Hepatocyte (in vitro differentiated cells): ENCODE data around the gene SNX21. TPM values are rescaled to one million over a fixed set of nuclear protein-coding genes. Genes with fewer than 3 reads are reported as not detected.
A peak's percentile ranks its signal among the peaks of the same experiment; 100 is the strongest.

Experiments
- DNase-seq: peaks from one replicate; pipeline ENCODE4 v3.0.0-alpha.2; 2016; ENCODE audit warnings: low spot score
- H2AFZ ChIP-seq: fragments of 200-600 bp; sonication (generic); 2 replicates; pipeline ENCODE4 v1.6.0; 2016; ENCODE audit warnings: antibody characterized with exemption, mild to moderate bottlenecking
- H3K27ac ChIP-seq: fragments of 200-600 bp; sonication (generic); 2 replicates; pipeline ENCODE4 v1.5.1; 2016; ENCODE audit warnings: mild to moderate bottlenecking
- H3K27me3 ChIP-seq: fragments of 200-600 bp; sonication (generic); 2 replicates; pipeline ENCODE4 v1.6.1; 2016
- H3K36me3 ChIP-seq: fragments of 200-600 bp; sonication (generic); replicated peaks from 2 replicates; pipeline ENCODE4 v1.5.1; 2016; ENCODE audit warnings: low read depth; ENCODE audit not compliant: insufficient read depth
- H3K4me1 ChIP-seq: fragments of 200-600 bp; sonication (generic); 2 replicates; pipeline ENCODE4 v1.5.1; 2016; ENCODE audit warnings: mild to moderate bottlenecking, moderate library complexity; ENCODE audit not compliant: insufficient read depth
- H3K4me2 ChIP-seq: fragments of 200-600 bp; sonication (generic); 2 replicates; pipeline ENCODE4 v1.6.0; 2016
- H3K4me3 ChIP-seq: fragments of 200-600 bp; sonication (generic); 2 replicates; pipeline ENCODE4 v1.5.1; 2016; ENCODE audit warnings: mild to moderate bottlenecking
- H3K79me2 ChIP-seq: fragments of 200-600 bp; sonication (generic); 2 replicates; pipeline ENCODE4 v1.6.0; 2017; ENCODE audit warnings: mild to moderate bottlenecking
- H3K9me2 ChIP-seq: fragments of 200-600 bp; sonication (generic); replicated peaks from 2 replicates; pipeline ENCODE4 v1.6.0; 2017; ENCODE audit warnings: mild to moderate bottlenecking; ENCODE audit not compliant: insufficient read depth
- H3K9me3 ChIP-seq: fragments of 200-600 bp; sonication (generic); 2 replicates; pipeline ENCODE4 v1.5.1; 2016; ENCODE audit warnings: low read depth, mild to moderate bottlenecking
- H4K20me1 ChIP-seq: fragments of 200-600 bp; sonication (generic); 2 replicates; pipeline ENCODE4 v1.6.0; 2016; ENCODE audit warnings: mild to moderate bottlenecking; ENCODE audit not compliant: insufficient read depth, poor library complexity, severe bottlenecking
- EZH2 ChIP-seq: fragments of 200-600 bp; sonication (generic); IDR thresholded peaks from 2 replicates; pipeline ENCODE4 v1.6.1; 2016; ENCODE audit warnings: antibody characterized with exemption, mild to moderate bottlenecking, borderline replicate concordance
- EZH2phosphoT487 ChIP-seq: fragments of 200-600 bp; sonication (generic); IDR thresholded peaks from one replicate; pipeline ENCODE4 v1.6.1; 2018; ENCODE audit warnings: antibody characterized with exemption, mild to moderate bottlenecking, low read depth, moderate library complexity; ENCODE audit not compliant: unreplicated experiment, severe bottlenecking
- WGBS: methylation state at CpG from one replicate; pipeline ENCODE4 v1.1.6; 2016; ENCODE audit warnings: low lambda C conversion rate; ENCODE audit errors: missing lambda C conversion rate; 5-methylcytosine and 5-hydroxymethylcytosine counted together
- polyA plus RNA-seq: library from polyadenylated mRNA; unstranded; fragments of >200 nt; fragmentation: Nextera tagmentation; extraction: Ambion mirVana; gene quantifications from 2 replicates; pipeline ENCODE4 v1.2.1, GENCODE V29; 2016
- total RNA-seq: library from RNA; depleted of rRNA; stranded (reverse); fragments of >200 nt; gene quantifications from 2 replicates; pipeline ENCODE4 v1.2.3, GENCODE V29; 2014
- TF ChIP-seq, protein P1 (sequence below): fragments of 200-600 bp; sonication (generic); IDR thresholded peaks from 2 replicates; pipeline ENCODE4 v1.5.1; 2016; ENCODE audit warnings: antibody characterized with exemption, mild to moderate bottlenecking; ENCODE audit not compliant: poor library complexity

The SNX21 gene
- total and polyA plus RNA-seq, 2 experiments from 2014 or later: 30.0 to 32.1 TPM

DNA sequence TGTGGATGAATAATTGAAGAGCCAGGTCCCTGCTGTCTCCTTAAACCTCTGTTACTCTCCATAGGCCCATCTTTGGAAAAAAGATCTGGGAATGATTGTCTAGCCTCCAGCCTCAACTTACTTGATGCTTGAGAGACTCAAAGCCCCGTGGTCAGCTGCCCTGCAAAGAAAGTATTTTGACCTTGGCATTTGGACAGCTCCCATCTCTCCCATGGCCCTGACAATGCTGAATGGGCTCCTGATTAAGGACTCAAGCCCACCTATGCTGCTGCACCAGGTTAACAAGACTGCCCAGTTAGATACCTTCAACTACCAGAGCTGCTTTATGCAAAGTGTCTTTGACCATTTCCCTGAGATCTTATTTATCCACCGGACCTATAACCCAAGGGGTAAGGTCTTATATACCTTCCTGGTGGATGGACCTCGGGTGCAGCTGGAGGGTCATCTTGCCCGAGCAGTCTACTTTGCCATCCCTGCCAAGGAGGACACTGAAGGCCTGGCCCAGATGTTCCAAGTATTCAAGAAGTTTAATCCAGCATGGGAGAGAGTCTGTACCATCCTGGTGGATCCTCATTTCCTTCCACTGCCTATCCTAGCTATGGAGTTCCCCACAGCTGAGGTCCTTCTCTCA, 49.0 kb downstream of the SNX21 start:
- no peaks in the 10 kb centered on the region for H3K9me2 ChIP-seq
- no peaks in the 10 kb centered on the region for H3K36me3 ChIP-seq

DNA sequence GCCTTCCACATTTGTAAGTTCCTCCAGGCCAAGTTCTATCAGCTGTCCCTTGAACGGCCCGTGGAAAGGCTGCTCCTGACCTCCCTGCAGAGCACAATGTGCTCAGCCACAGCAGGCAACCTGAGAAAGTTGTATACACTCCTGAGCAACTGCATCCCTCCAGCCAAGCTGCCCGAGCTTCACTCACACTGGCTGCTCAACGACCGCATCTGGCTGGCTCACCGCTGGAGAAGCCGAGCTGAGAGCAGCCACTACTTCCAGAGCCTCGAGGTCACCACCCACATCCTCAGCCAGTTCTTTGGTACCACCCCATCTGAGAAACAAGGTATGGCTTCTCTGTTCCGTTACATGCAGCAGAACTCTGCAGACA, 49.5 kb downstream of the SNX21 start:
- no peak overlapping the region for H3K4me2 ChIP-seq
- 93% methylated on average over 9 of the region's 9 CpGs for WGBS
- peaks cover 16% of the 10 kb centered on the region for H3K79me2 ChIP-seq
- H4K20me1 ChIP-seq: no peaks in the 10 kb centered on the region
- H3K36me3 ChIP-seq: no peaks in the 10 kb centered on the region
- H3K4me1 ChIP-seq: peaks cover 20% of the 10 kb centered on the region
- H3K27ac ChIP-seq: no peak overlapping the region
- no peaks in the 10 kb centered on the region for H3K9me3 ChIP-seq
- H3K4me3 ChIP-seq: no peak overlapping the region
- no peaks in the 10 kb centered on the region for H3K27me3 ChIP-seq
- TF ChIP-seq, protein P1, sequence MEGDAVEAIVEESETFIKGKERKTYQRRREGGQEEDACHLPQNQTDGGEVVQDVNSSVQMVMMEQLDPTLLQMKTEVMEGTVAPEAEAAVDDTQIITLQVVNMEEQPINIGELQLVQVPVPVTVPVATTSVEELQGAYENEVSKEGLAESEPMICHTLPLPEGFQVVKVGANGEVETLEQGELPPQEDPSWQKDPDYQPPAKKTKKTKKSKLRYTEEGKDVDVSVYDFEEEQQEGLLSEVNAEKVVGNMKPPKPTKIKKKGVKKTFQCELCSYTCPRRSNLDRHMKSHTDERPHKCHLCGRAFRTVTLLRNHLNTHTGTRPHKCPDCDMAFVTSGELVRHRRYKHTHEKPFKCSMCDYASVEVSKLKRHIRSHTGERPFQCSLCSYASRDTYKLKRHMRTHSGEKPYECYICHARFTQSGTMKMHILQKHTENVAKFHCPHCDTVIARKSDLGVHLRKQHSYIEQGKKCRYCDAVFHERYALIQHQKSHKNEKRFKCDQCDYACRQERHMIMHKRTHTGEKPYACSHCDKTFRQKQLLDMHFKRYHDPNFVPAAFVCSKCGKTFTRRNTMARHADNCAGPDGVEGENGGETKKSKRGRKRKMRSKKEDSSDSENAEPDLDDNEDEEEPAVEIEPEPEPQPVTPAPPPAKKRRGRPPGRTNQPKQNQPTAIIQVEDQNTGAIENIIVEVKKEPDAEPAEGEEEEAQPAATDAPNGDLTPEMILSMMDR: no peak
- TF ChIP-seq EZH2 (no peak), EZH2phosphoT487 (no peak)
- no peak for DNase-seq
- no peaks in the 10 kb centered on the region for H3K9me2 ChIP-seq
- H2AFZ ChIP-seq: no peak overlapping the region

More for the DNA sequence above, 49.0 kb downstream of the SNX21 start:
- Histone ChIP-seq H3K27me3 (no peaks in the 10 kb centered on the region), H3K4me1 (peaks cover 20% of the 10 kb centered on the region), H3K79me2 (peaks cover 16% of the 10 kb centered on the region), H3K27ac (no peak overlapping the region), H3K9me3 (no peaks in the 10 kb centered on the region), H3K4me2 (peak overlapping the region; percentile 75), H2AFZ (no peak overlapping the region), H4K20me1 (no peaks in the 10 kb centered on the region), H3K4me3 (no peak overlapping the region)
- TF ChIP-seq EZH2: no peak
- WGBS: 93% methylated on average over 4 of the region's 4 CpGs
- no peak for DNase-seq

DNA sequence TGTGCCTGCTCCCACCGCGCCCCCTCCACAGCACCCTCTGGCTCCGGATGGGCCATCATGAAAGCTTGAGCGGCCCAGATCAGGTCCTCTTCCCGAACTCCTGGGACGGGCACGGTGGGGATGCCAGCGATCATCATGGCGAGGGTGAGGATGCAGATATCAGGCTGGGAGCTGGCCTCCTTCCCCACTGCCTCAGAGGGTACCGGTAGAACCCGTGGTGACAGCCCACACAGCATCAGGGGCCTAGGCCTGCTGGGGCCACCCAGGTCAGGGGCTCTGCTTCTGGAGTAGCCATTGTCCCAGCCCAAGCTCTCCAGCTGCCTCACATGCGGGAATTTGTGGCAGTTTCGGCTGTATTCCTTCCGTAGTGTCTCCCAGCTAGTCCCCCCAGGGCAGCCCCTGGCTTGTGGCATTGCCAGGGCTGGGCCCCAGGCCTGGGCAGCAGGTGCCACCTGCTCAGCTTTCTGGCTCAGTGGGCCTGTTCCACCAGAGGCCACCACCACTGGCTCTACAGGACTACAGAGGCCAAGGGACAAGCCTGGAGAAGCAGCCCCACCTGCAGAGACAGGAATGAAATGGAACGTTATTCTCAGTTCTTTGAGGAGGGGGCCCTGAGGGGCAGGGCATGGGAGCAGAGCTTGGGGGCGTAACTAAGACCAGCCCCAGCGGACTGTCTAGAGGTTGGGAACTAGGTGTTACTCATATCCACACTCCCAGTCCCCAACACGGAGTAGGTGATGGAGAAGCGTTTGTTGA, 53.2 kb downstream of the SNX21 start:
- Histone ChIP-seq H3K9me3 (no peaks in the 10 kb centered on the region), H3K79me2 (peaks cover 36% of the 10 kb centered on the region), H3K36me3 (no peaks in the 10 kb centered on the region), H3K4me3 (no peak overlapping the region), H2AFZ (no peak overlapping the region), H4K20me1 (peaks cover 3% of the 10 kb centered on the region), H3K9me2 (no peaks in the 10 kb centered on the region), H3K27me3 (no peaks in the 10 kb centered on the region), H3K4me2 (no peak overlapping the region), H3K4me1 (peaks cover 17% of the 10 kb centered on the region), H3K27ac (no peak overlapping the region)
- TF ChIP-seq, protein P1: no peak
- TF ChIP-seq EZH2 (no peak), EZH2phosphoT487 (no peak)
- DNase-seq: no peak
- WGBS: 95% methylated on average over 19 of the region's 19 CpGs

DNA sequence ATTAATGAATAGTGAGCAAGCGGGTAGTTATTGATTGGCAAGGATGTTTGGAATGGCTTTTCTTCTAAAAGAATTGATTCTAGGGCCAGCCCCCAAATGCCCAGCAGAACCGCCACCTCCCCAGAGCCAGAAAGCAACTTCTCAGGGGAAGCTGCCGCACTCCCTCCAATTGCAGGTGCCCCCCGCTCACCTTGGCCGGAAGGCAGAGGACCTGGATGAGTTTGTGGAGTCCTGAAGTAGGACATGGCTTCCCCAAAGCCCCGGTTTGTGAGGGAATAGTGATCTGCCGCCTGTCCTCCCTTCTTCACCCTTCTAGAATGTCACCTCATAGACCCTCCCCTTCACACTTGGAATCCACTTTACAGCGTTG, 53.7 kb downstream of the SNX21 start, which contains the start of gene SPATA25:
Gene SPATA25 (minus strand): TSS at position 277 of the 370 bp plus-strand sequence. CDS start 32 bp downstream, at position 245.
- Histone ChIP-seq H3K4me1 (peaks cover 14% of the 10 kb centered on the region), H2AFZ (no peak within 1 kb of the TSS), H3K4me2 (peak within 1 kb of the TSS; percentile 92), H3K79me2 (peaks cover 34% of the 10 kb centered on the region), H3K9me2 (no peaks in the 10 kb centered on the region), H3K27me3 (no peaks in the 10 kb centered on the region), H4K20me1 (peaks cover 3% of the 10 kb centered on the region), H3K27ac (no peak within 1 kb of the TSS), H3K4me3 (no peak within 1 kb of the TSS), H3K36me3 (no peaks in the 10 kb centered on the region), H3K9me3 (no peaks in the 10 kb centered on the region)
- WGBS: 93% methylated on average over 8 of the region's 8 CpGs
- DNase-seq: no peak
- TF ChIP-seq, protein P1: no peak
- TF ChIP-seq EZH2 (no peak), EZH2phosphoT487 (no peak)
